HG02970 (cell line): ENCODE data around the gene B3GALT6.

Source experiments
- ATAC-seq: cut with Tn5 transposase; IDR thresholded peaks from one replicate; pipeline ENCODE4 v1.9.1; 2021; ENCODE audit warnings: mild to moderate bottlenecking, moderate library complexity, moderate number of reproducible peaks; ENCODE audit not compliant: unreplicated experiment, low FRiP score

B3GALT6 gene

DNA sequence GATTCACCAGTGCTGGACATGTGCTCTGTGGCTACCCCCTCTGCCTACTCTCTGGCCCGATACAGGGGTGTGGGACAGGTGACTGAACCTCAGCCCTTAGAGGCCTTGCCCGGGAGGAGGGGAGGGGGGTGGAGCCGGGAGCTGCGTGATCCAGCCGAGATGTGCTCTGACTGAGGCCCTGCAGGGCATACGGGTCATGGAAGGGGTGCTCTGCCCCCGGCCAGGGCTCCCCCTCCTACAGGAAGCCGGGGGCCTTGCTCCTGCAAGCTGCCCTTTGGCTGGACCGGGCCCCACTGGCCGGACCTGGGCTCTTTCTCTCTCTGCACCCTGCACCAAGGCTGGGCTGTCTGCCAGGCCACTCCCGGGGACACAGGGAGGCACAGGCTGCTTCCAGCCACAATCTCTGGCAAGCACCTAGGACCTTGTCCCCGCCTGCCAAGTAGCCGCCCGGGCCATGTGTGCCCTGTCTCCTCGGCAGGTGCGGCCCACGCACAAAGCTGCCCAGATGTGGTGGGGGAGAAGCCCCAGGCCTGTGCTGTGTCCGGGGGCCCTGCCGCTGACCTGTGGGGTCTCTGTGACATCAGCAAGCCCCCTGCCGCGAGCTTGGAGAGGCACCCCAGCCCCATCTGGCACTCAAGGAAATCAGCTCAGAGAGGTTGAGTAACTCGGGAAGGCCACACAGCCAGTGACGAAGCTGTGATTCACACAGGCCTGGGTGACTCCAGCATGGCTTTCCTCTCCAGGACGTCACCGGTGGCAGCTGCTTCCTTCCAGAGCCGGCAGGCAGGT is 49.7 kb downstream of the B3GALT6 start:
- ATAC-seq, result no peak

DNA sequence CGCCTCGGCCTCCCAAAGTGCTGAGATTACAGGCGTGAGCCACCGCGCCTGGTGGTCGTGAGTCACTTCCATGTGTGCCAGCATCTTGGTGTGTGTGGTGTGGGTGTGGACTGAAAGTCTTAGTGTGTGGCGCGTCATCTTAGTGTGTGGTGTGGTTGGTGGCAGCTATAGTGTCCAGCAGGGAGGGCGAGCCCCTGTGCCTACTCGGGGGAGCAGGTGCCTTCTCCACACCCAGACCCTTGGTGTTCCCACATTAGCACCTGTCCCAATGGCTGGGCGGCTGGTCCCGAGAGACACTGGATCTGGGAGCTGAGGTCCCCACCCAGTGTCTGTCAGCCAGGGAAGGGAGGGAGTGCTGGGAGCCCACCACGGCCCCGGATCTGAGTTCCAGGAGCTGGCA is 51.0 kb downstream of the B3GALT6 start:
- ATAC-seq, result no peak

DNA sequence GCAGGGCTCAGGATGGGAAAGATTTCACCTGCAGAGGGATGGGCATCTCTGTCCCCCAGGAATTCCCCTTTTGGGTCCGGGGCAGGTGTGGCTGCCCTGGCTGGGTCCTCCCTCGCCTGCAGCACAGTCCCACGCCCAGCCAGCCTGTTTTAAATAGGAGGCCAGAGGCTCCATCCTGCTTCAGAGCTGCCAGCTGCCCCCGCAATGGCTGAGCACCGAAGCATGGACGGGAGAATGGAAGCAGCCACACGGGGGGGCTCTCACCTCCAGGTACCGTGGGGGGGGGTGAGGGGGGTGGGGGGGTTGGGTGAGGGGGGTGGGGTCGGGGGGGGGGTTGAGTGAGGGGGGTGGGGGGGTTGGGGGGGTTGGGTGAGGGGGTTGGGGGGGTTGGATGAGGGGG is 51.8 kb downstream of the B3GALT6 start:
- no peak for ATAC-seq
